DOHH2 (cell line): ENCODE data around the gene RASGEF1C.

Experiments
- H3F3A ChIP-seq: fragments of 200-600 bp; sonication (generic), shearing (Covaris generic); 2 replicates; pipeline ENCODE4 v1.6.0; 2016; ENCODE audit warnings: antibody characterized with exemption, mild to moderate bottlenecking; ENCODE audit not compliant: control insufficient read depth, insufficient read depth
- H3K27ac ChIP-seq: fragments of 200-600 bp; sonication (generic); 2 replicates; pipeline ENCODE4 v1.5.1; 2014; ENCODE audit warnings: low read depth, mild to moderate bottlenecking, low read length, moderate library complexity
- H3K27me3 ChIP-seq: fragments of 200-600 bp; sonication (generic); 2 replicates; pipeline ENCODE4 v1.6.1; 2014; ENCODE audit warnings: mild to moderate bottlenecking, low read length, mixed read lengths; ENCODE audit not compliant: control insufficient read depth
- H3K36me3 ChIP-seq: fragments of 200-600 bp; sonication (generic); 2 replicates; pipeline ENCODE4 v1.6.1; 2014; ENCODE audit warnings: mild to moderate bottlenecking, low read length, moderate library complexity, mixed read lengths; ENCODE audit not compliant: control insufficient read depth
- H3K4me1 ChIP-seq: fragments of 200-600 bp; sonication (generic); 2 replicates; pipeline ENCODE4 v1.6.1; 2014; ENCODE audit warnings: mild to moderate bottlenecking, low read length, mixed read lengths; ENCODE audit not compliant: control insufficient read depth
- H3K4me2 ChIP-seq: fragments of 200-600 bp; sonication (generic); 2 replicates; pipeline ENCODE4 v1.6.0; 2014; ENCODE audit warnings: mild to moderate bottlenecking, low read length, moderate library complexity
- H3K4me3 ChIP-seq: fragments of 200-600 bp; sonication (generic); 2 replicates; pipeline ENCODE4 v1.5.1; 2014; ENCODE audit warnings: mild to moderate bottlenecking, low read length, mixed read lengths
- H3K79me2 ChIP-seq: fragments of 200-600 bp; sonication (generic); 2 replicates; pipeline ENCODE4 v1.6.1; 2014; ENCODE audit warnings: mild to moderate bottlenecking, low read length, mixed read lengths; ENCODE audit not compliant: control insufficient read depth
- H3K9me2 ChIP-seq: fragments of 200-600 bp; sonication (generic); replicated peaks from 2 replicates; pipeline ENCODE4 v1.6.1; 2014; ENCODE audit warnings: mild to moderate bottlenecking, low read length, mixed read lengths; ENCODE audit not compliant: control insufficient read depth
- H3K9me3 ChIP-seq: fragments of 200-600 bp; sonication (generic); 2 replicates; pipeline ENCODE4 v1.6.1; 2014; ENCODE audit warnings: antibody characterized with exemption, low read length, mixed read lengths; ENCODE audit not compliant: control insufficient read depth, insufficient read depth
- H4K20me1 ChIP-seq: fragments of 200-600 bp; sonication (generic); 2 replicates; pipeline ENCODE4 v1.6.0; 2014; ENCODE audit warnings: low read depth, mild to moderate bottlenecking, antibody characterized with exemption, low read length, moderate library complexity; ENCODE audit not compliant: control insufficient read depth, insufficient read depth
- CTCF ChIP-seq: fragments of 200-600 bp; sonication (generic); IDR thresholded peaks from one replicate; pipeline ENCODE4 v1.5.1; 2014; ENCODE audit warnings: antibody characterized with exemption, mild to moderate bottlenecking, low read depth, low read length; ENCODE audit not compliant: poor library complexity, severe bottlenecking
- EZH2phosphoT487 ChIP-seq: fragments of 200-600 bp; sonication (generic); IDR thresholded peaks from 2 replicates; pipeline ENCODE4 v1.6.1; 2017; ENCODE audit warnings: borderline replicate concordance, mild to moderate bottlenecking, antibody characterized with exemption, low read length, moderate library complexity, mixed read lengths

RASGEF1C gene

DNA sequence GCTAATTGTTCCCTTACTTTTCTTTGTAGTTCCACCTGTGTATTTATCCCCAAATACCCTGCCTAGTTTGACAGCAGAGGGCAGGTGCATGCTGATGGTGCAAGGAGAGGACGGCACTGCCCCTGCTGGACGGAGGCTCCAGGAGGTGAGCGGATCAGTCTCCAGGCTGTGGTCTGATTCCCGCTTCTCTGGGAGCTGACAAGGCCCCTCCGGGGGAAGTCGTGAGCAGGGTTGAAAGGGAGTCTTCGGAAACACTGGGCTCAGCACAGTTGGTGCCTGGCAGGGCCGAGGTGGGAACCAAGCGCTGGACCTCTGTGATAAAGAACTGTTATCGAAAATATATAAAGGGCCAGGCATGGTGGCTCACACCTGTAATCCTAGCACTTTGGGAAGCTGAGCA, 52.9 kb downstream of the RASGEF1C start:
- Histone ChIP-seq H3K27ac (no peak overlapping the region), H3K4me2 (no peak overlapping the region), H3K4me1 (no peaks in the 10 kb centered on the region), H3K4me3 (no peak overlapping the region), H3F3A (no peaks in the 10 kb centered on the region), H3K79me2 (no peaks in the 10 kb centered on the region), H3K9me3 (no peaks in the 10 kb centered on the region), H4K20me1 (no peaks in the 10 kb centered on the region), H3K27me3 (no peaks in the 10 kb centered on the region), H3K9me2 (no peaks in the 10 kb centered on the region), H3K36me3 (no peaks in the 10 kb centered on the region)
- TF ChIP-seq EZH2phosphoT487 = no peak
- no peak for TF ChIP-seq CTCF

GRCh38 chr5:180155365-180155926, 53.6 kb downstream of the RASGEF1C start:
- H3F3A ChIP-seq = no peaks in the 10 kb centered on the region
- H3K4me1 ChIP-seq = no peaks in the 10 kb centered on the region
- no peak overlapping the region for H3K4me3 ChIP-seq
- no peaks in the 10 kb centered on the region for H4K20me1 ChIP-seq
- H3K4me2 ChIP-seq = no peak overlapping the region
- H3K27me3 ChIP-seq = no peaks in the 10 kb centered on the region
- H3K9me2 ChIP-seq = no peaks in the 10 kb centered on the region
- no peak overlapping the region for H3K27ac ChIP-seq
- TF ChIP-seq EZH2phosphoT487 = no peak
- no peak for TF ChIP-seq CTCF
- H3K9me3 ChIP-seq = no peaks in the 10 kb centered on the region
- H3K79me2 ChIP-seq = no peaks in the 10 kb centered on the region
- H3K36me3 ChIP-seq = no peaks in the 10 kb centered on the region

GRCh38 chr5:180154821-180155364, 54.1 kb downstream of the RASGEF1C start:
- Histone ChIP-seq H3K4me1 (no peaks in the 10 kb centered on the region), H3K79me2 (no peaks in the 10 kb centered on the region), H3K9me3 (no peaks in the 10 kb centered on the region), H4K20me1 (no peaks in the 10 kb centered on the region), H3K4me3 (no peak overlapping the region), H3K27me3 (no peaks in the 10 kb centered on the region), H3K27ac (no peak overlapping the region), H3K4me2 (no peak overlapping the region), H3K36me3 (no peaks in the 10 kb centered on the region), H3K9me2 (no peaks in the 10 kb centered on the region), H3F3A (no peaks in the 10 kb centered on the region)
- TF ChIP-seq CTCF = no peak
- no peak for TF ChIP-seq EZH2phosphoT487
